Astrocyte (in vitro differentiated cells and primary cell): ENCODE results near the gene L3MBTL4. TPM values are rescaled to one million over a fixed set of nuclear protein-coding genes. Genes with fewer than 3 reads are reported as not detected.

Source experiments
- DNase-seq: peaks from one replicate; pipeline ENCODE4 v3.0.0-alpha.2; 2010; ENCODE audit warnings: low read depth
- FAIRE-seq: peaks from 2 replicates; lab custom pipeline; 2011; peaks lifted over from hg19 to GRCh38; lab: Jason Lieb, UNC
- H2AFZ ChIP-seq: 2 replicates; pipeline ENCODE4 v1.6.0; 2012; ENCODE audit warnings: low read depth, low read length, inconsistent platforms
- H3K27ac ChIP-seq: 2 replicates; pipeline ENCODE4 v1.5.1; 2011; ENCODE audit warnings: low read depth, low read length, inconsistent platforms
- H3K27me3 ChIP-seq: 2 replicates; pipeline ENCODE4 v1.6.0; 2011; ENCODE audit warnings: low read length, inconsistent platforms; ENCODE audit not compliant: insufficient read depth
- H3K36me3 ChIP-seq: 2 replicates; pipeline ENCODE4 v1.5.1; 2011; ENCODE audit warnings: low read length, inconsistent platforms; ENCODE audit not compliant: insufficient read depth
- H3K4me1 ChIP-seq: 2 replicates; pipeline ENCODE4 v1.5.1; 2011; ENCODE audit warnings: low read length, inconsistent platforms; ENCODE audit not compliant: insufficient read depth
- H3K4me2 ChIP-seq: 2 replicates; pipeline ENCODE4 v1.6.0; 2012; ENCODE audit warnings: low read length, inconsistent platforms
- H3K4me3 ChIP-seq: 2 replicates; pipeline ENCODE4 v1.5.1; 2011; ENCODE audit warnings: low read depth, mild to moderate bottlenecking, low read length, inconsistent platforms; ENCODE audit not compliant: insufficient read depth
- H3K79me2 ChIP-seq: 2 replicates; pipeline ENCODE4 v1.6.0; 2012; ENCODE audit warnings: mild to moderate bottlenecking, low read length, inconsistent platforms; ENCODE audit not compliant: insufficient read depth
- H3K9ac ChIP-seq: 2 replicates; pipeline ENCODE4 v1.6.0; 2012; ENCODE audit warnings: mild to moderate bottlenecking, low read length, inconsistent platforms
- H3K9me3 ChIP-seq: 2 replicates; pipeline ENCODE4 v1.5.1; 2012; ENCODE audit warnings: low read depth, mild to moderate bottlenecking, low read length, inconsistent platforms; ENCODE audit not compliant: insufficient read depth
- H4K20me1 ChIP-seq: 2 replicates; pipeline ENCODE4 v1.6.0; 2012; ENCODE audit warnings: low read length, inconsistent platforms; ENCODE audit not compliant: insufficient read depth
- H3K27ac Mint-ChIP-seq: one replicate; pipeline ENCODE4 v1.8.0; 2021; ENCODE audit warnings: mild to moderate bottlenecking, mixed read lengths; ENCODE audit not compliant: unreplicated experiment
- H3K27me3 Mint-ChIP-seq: one replicate; pipeline ENCODE4 v1.8.0; 2021; ENCODE audit warnings: low read depth, mixed read lengths; ENCODE audit not compliant: unreplicated experiment
- H3K36me3 Mint-ChIP-seq: one replicate; pipeline ENCODE4 v1.8.0; 2021; ENCODE audit warnings: low read depth, mixed read lengths; ENCODE audit not compliant: unreplicated experiment
- H3K4me1 Mint-ChIP-seq: one replicate; pipeline ENCODE4 v1.8.0; 2021; ENCODE audit warnings: low read depth, mixed read lengths; ENCODE audit not compliant: unreplicated experiment
- H3K4me3 Mint-ChIP-seq: one replicate; pipeline ENCODE4 v1.8.0; 2021; ENCODE audit warnings: mild to moderate bottlenecking, moderate library complexity, mixed read lengths; ENCODE audit not compliant: unreplicated experiment
- H3K9me3 Mint-ChIP-seq: one replicate; pipeline ENCODE4 v1.8.0; 2021; ENCODE audit warnings: mild to moderate bottlenecking, mixed read lengths; ENCODE audit not compliant: unreplicated experiment
- CTCF ChIP-seq: IDR thresholded peaks from 2 replicates; pipeline ENCODE4 v1.5.1; 2011; ENCODE audit warnings: low read depth, mild to moderate bottlenecking, inconsistent platforms, low read length, moderate library complexity; ENCODE audit not compliant: insufficient read depth
- EZH2 ChIP-seq: IDR thresholded peaks from 2 replicates; pipeline ENCODE4 v1.6.1; 2012; ENCODE audit warnings: mild to moderate bottlenecking, low read length, inconsistent platforms; ENCODE audit not compliant: insufficient read depth
- total RNA-seq: library from RNA; stranded (reverse); gene quantifications from 2 replicates; pipeline ENCODE4 v1.2.1, GENCODE V29; 2021

L3MBTL4 gene
- total RNA-seq, 1 donor from 2014 or later, result 0.52 TPM

DNA sequence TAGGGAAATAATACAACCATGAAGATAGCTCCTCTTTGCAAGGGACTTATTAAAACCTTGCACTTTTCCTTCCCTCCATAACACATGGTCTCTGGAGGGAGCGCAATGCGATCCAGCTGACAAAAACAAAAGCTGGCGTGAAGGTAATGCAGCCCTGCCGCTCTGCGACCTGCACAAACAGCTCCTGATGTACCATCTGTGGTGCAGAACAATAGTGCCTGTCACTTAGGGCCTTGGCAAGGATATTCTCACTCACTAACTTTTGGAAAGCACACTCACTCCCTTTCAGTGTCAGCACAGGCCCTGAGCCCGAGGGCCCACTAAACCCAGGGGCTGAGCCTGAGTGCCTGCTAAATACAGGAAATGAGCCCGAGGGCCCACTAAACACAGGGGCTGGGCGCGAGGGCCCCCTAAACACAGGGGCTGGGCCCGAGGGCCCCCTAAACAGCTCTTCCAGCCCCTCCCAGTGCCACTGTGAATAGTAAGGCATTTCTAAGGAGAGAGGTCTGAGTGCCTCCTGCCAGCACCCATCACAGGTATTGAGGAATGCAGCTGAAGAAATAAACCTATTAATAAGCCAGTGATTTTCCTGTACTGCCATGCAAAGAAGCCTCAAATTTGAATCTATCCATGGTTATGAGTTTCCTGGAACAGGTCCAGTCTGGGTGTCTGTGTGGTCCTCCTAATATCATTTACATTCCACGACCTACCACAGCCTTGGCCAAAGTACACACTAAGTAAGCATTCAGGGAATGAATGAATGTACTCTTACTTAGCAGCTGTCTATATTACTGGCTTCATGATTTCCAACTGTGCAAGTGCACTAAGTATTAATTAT lies 9.3 kb downstream of the L3MBTL4 start:
- peak; percentile 18 for DNase-seq
- H3K4me2 ChIP-seq, result no peak overlapping the region
- Mint-ChIP-seq H3K4me1 (peaks cover 20% of the 10 kb centered on the region), H3K4me3 (no peak overlapping the region), H3K27me3 (peaks cover 6% of the 10 kb centered on the region), H3K36me3 (no peaks in the 10 kb centered on the region), H3K9me3 (no peaks in the 10 kb centered on the region), H3K27ac (no peak overlapping the region)
- no peaks in the 10 kb centered on the region for H4K20me1 ChIP-seq
- H3K4me1 ChIP-seq, result no peaks in the 10 kb centered on the region
- H3K27ac ChIP-seq, result no peak overlapping the region
- TF ChIP-seq EZH2 (no peak), CTCF (no peak)
- H3K36me3 ChIP-seq, result no peaks in the 10 kb centered on the region
- no peaks in the 10 kb centered on the region for H3K9me3 ChIP-seq
- H2AFZ ChIP-seq, result no peak overlapping the region
- H3K4me3 ChIP-seq, result no peak overlapping the region
- H3K27me3 ChIP-seq, result peaks cover 2% of the 10 kb centered on the region
- no peak overlapping the region for H3K9ac ChIP-seq
- no peak for FAIRE-seq
- no peaks in the 10 kb centered on the region for H3K79me2 ChIP-seq

- H2AFZ ChIP-seq, result no peak overlapping the region
- FAIRE-seq (no peak), DNase-seq (no peak)
- H3K79me2 ChIP-seq, result no peaks in the 10 kb centered on the region
- H3K4me1 ChIP-seq, result no peaks in the 10 kb centered on the region
- no peaks in the 10 kb centered on the region for H3K9me3 Mint-ChIP-seq
- H3K4me2 ChIP-seq, result no peak overlapping the region
- no peak overlapping the region for H3K4me3 Mint-ChIP-seq
- no peak overlapping the region for H3K27ac ChIP-seq
- H3K27ac Mint-ChIP-seq, result no peak overlapping the region
- no peaks in the 10 kb centered on the region for H4K20me1 ChIP-seq
- no peak overlapping the region for H3K9ac ChIP-seq
- H3K27me3 ChIP-seq, result peaks cover 2% of the 10 kb centered on the region
- peaks cover 20% of the 10 kb centered on the region for H3K4me1 Mint-ChIP-seq
- no peak overlapping the region for H3K4me3 ChIP-seq
- H3K36me3 ChIP-seq, result no peaks in the 10 kb centered on the region
- no peaks in the 10 kb centered on the region for H3K36me3 Mint-ChIP-seq
- H3K27me3 Mint-ChIP-seq, result peaks cover 3% of the 10 kb centered on the region
- TF ChIP-seq EZH2 (no peak), CTCF (no peak)
- H3K9me3 ChIP-seq, result no peaks in the 10 kb centered on the region
Measured at GRCh38 chr18:6404834-6405233, 9.9 kb downstream of the L3MBTL4 start.

GRCh38 chr18:6401687-6402086 lies 13.0 kb downstream of the L3MBTL4 start:
- Histone ChIP-seq H3K79me2 (no peaks in the 10 kb centered on the region), H3K27me3 (peaks cover 2% of the 10 kb centered on the region), H2AFZ (no peak overlapping the region), H3K4me2 (no peak overlapping the region), H3K4me1 (no peaks in the 10 kb centered on the region), H3K27ac (no peak overlapping the region), H3K9ac (no peak overlapping the region), H3K9me3 (no peaks in the 10 kb centered on the region), H4K20me1 (no peaks in the 10 kb centered on the region), H3K4me3 (no peak overlapping the region), H3K36me3 (no peaks in the 10 kb centered on the region)
- TF ChIP-seq CTCF, result no peak
- TF ChIP-seq EZH2, result no peak
- Mint-ChIP-seq H3K9me3 (no peaks in the 10 kb centered on the region), H3K27me3 (peaks cover 2% of the 10 kb centered on the region), H3K4me1 (peaks cover 20% of the 10 kb centered on the region), H3K4me3 (no peak overlapping the region), H3K27ac (no peak overlapping the region), H3K36me3 (no peaks in the 10 kb centered on the region)
- FAIRE-seq (no peak), DNase-seq (no peak)
